ENCODE results near the gene FRYL. TPM values are rescaled to one million over a fixed set of nuclear protein-coding genes. Genes with fewer than 3 reads are reported as not detected.

The FRYL gene
- total RNA-seq, 1 experiment from 2014 or later, result 53.9 TPM

- CTCF ChIA-PET, result interaction anchor here (1.3 to 1.5 kb wide), 2 partner anchors 13 to 228 kb away, joined by 4 to 6 read pairs; no protein-coding TSS in a partner anchor
- Mint-ChIP-seq H3K36me3 (ENCODE audit: insufficient read depth, unreplicated experiment) (peaks cover 76% of the 10 kb centered on the region), H3K4me3 (ENCODE audit: unreplicated experiment) (no peak overlapping the region), H3K27ac (ENCODE audit: low read depth, unreplicated experiment) (no peak overlapping the region), H3K27me3 (ENCODE audit: insufficient read depth, unreplicated experiment) (no peaks in the 10 kb centered on the region), H3K4me1 (ENCODE audit: insufficient read depth, unreplicated experiment) (no peaks in the 10 kb centered on the region), H3K9me3 (ENCODE audit: unreplicated experiment) (no peaks in the 10 kb centered on the region)
- BruUV-seq (replicated peaks), result no TSS peak
- intact Hi-C loops (cut with micrococcal nuclease), result no loop called here
- POLR2A ChIA-PET, result no interaction called here
- no peak for DNase-seq (ENCODE audit: unreplicated experiment)
- TF ChIP-seq CTCF (IDR thresholded peaks at IDR 0.05; ENCODE audit: unreplicated experiment), result no peak
Measured at GRCh38 chr4:48542888-48543287, 237.2 kb downstream of the FRYL start.

- BruUV-seq (replicated peaks), result no TSS peak
- no peaks in the 10 kb centered on the region for H3K4me1 Mint-ChIP-seq (ENCODE audit: insufficient read depth, unreplicated experiment)
- no peak overlapping the region for H3K4me3 Mint-ChIP-seq (ENCODE audit: unreplicated experiment)
- ChIA-PET CTCF (no interaction called here), POLR2A (no interaction called here)
- DNase-seq (ENCODE audit: unreplicated experiment), result no peak
- no peaks in the 10 kb centered on the region for H3K9me3 Mint-ChIP-seq (ENCODE audit: unreplicated experiment)
- peaks cover 78% of the 10 kb centered on the region for H3K36me3 Mint-ChIP-seq (ENCODE audit: insufficient read depth, unreplicated experiment)
- H3K27ac Mint-ChIP-seq (ENCODE audit: low read depth, unreplicated experiment), result no peak overlapping the region
- intact Hi-C loops (cut with micrococcal nuclease), result no loop called here
- no peaks in the 10 kb centered on the region for H3K27me3 Mint-ChIP-seq (ENCODE audit: insufficient read depth, unreplicated experiment)
- no peak for TF ChIP-seq CTCF (IDR thresholded peaks at IDR 0.05; ENCODE audit: unreplicated experiment)
Measured at GRCh38 chr4:48539597-48539996, 240.5 kb downstream of the FRYL start.

GRCh38 chr4:48538358-48538757 lies 241.7 kb downstream of the FRYL start:
- DNase-seq (ENCODE audit: unreplicated experiment), result no peak
- Mint-ChIP-seq H3K4me3 (ENCODE audit: unreplicated experiment) (no peak overlapping the region), H3K36me3 (ENCODE audit: insufficient read depth, unreplicated experiment) (peaks cover 81% of the 10 kb centered on the region), H3K27me3 (ENCODE audit: insufficient read depth, unreplicated experiment) (no peaks in the 10 kb centered on the region), H3K9me3 (ENCODE audit: unreplicated experiment) (no peaks in the 10 kb centered on the region), H3K27ac (ENCODE audit: low read depth, unreplicated experiment) (no peak overlapping the region), H3K4me1 (ENCODE audit: insufficient read depth, unreplicated experiment) (no peaks in the 10 kb centered on the region)
- ChIA-PET CTCF (no interaction called here), POLR2A (no interaction called here)
- intact Hi-C loops (cut with micrococcal nuclease), result no loop called here
- BruUV-seq (replicated peaks), result no TSS peak
- TF ChIP-seq CTCF (IDR thresholded peaks at IDR 0.05; ENCODE audit: unreplicated experiment), result no peak

- no peak for DNase-seq (ENCODE audit: unreplicated experiment)
- no peak for TF ChIP-seq CTCF (IDR thresholded peaks at IDR 0.05; ENCODE audit: unreplicated experiment)
- Mint-ChIP-seq H3K27me3 (ENCODE audit: insufficient read depth, unreplicated experiment) (no peaks in the 10 kb centered on the region), H3K4me1 (ENCODE audit: insufficient read depth, unreplicated experiment) (no peaks in the 10 kb centered on the region), H3K27ac (ENCODE audit: low read depth, unreplicated experiment) (no peak overlapping the region), H3K9me3 (ENCODE audit: unreplicated experiment) (no peaks in the 10 kb centered on the region), H3K36me3 (ENCODE audit: insufficient read depth, unreplicated experiment) (peaks cover 80% of the 10 kb centered on the region), H3K4me3 (ENCODE audit: unreplicated experiment) (no peak overlapping the region)
- intact Hi-C loops (cut with micrococcal nuclease), result no loop called here
- no TSS peak for BruUV-seq (replicated peaks)
- CTCF ChIA-PET, result interaction anchor here (1.2 to 1.4 kb wide), 3 partner anchors 15 to 402 kb away, joined by 3 to 9 read pairs (median 5); no protein-coding TSS in a partner anchor
- POLR2A ChIA-PET, result interaction anchor here (0.7 kb wide), 1 partner anchor 52 kb away, joined by 3 read pairs; no protein-coding TSS in a partner anchor
Measured at GRCh38 chr4:48526406-48526805, 253.7 kb downstream of the FRYL start.
